HG03025 (cell line): ENCODE results near the gene PRDM16.

Experiments used
- ATAC-seq: cut with Tn5 transposase; IDR thresholded peaks from one replicate; pipeline ENCODE4 v1.9.1; 2021; ENCODE audit warnings: mild to moderate bottlenecking, moderate library complexity; ENCODE audit not compliant: unreplicated experiment, low FRiP score

Gene PRDM16

GRCh38 chr1:3135073-3135702 is 66.2 kb downstream of the PRDM16 start:
- no peak for ATAC-seq

- ATAC-seq, result no peak
Observed at GRCh38 chr1:3135744-3136455, 66.9 kb downstream of the PRDM16 start.

- ATAC-seq, result no peak
Observed at GRCh38 chr1:3136532-3136931, 67.5 kb downstream of the PRDM16 start.

GRCh38 chr1:3137111-3138100 is 68.4 kb downstream of the PRDM16 start:
- no peak for ATAC-seq

- no peak for ATAC-seq
Observed at GRCh38 chr1:3138623-3139151, 69.7 kb downstream of the PRDM16 start.

- ATAC-seq, result no peak
Observed at GRCh38 chr1:3139451-3139852, 70.4 kb downstream of the PRDM16 start.

- ATAC-seq, result no peak
Observed at GRCh38 chr1:3139871-3140361, 70.9 kb downstream of the PRDM16 start.

- ATAC-seq, result no peak
Observed at GRCh38 chr1:3140437-3140836, 71.4 kb downstream of the PRDM16 start.

GRCh38 chr1:3141129-3141528 is 72.1 kb downstream of the PRDM16 start:
- ATAC-seq, result no peak

GRCh38 chr1:3141836-3142235 is 72.8 kb downstream of the PRDM16 start:
- no peak for ATAC-seq

GRCh38 chr1:3142236-3142635 is 73.2 kb downstream of the PRDM16 start:
- ATAC-seq, result no peak

- no peak for ATAC-seq
Observed at GRCh38 chr1:3142751-3143150, 73.7 kb downstream of the PRDM16 start.

- no peak for ATAC-seq
Observed at GRCh38 chr1:3145532-3146325, 76.7 kb downstream of the PRDM16 start.

- ATAC-seq, result no peak
Observed at GRCh38 chr1:3146458-3146857, 77.5 kb downstream of the PRDM16 start.

- ATAC-seq, result no peak
Observed at GRCh38 chr1:3146907-3147306, 77.9 kb downstream of the PRDM16 start.

- no peak for ATAC-seq
Observed at GRCh38 chr1:3148171-3148570, 79.2 kb downstream of the PRDM16 start.

GRCh38 chr1:3149277-3149676 is 80.3 kb downstream of the PRDM16 start:
- no peak for ATAC-seq

GRCh38 chr1:3151456-3151855 is 82.5 kb downstream of the PRDM16 start:
- no peak for ATAC-seq

- ATAC-seq, result no peak
Observed at GRCh38 chr1:3152143-3152542, 83.1 kb downstream of the PRDM16 start.

GRCh38 chr1:3153197-3153596 is 84.2 kb downstream of the PRDM16 start:
- ATAC-seq, result no peak
